GM12878 (cell line): Measurements from ENCODE around the gene MVP. TPM values are rescaled to one million over a fixed set of nuclear protein-coding genes. Genes with fewer than 3 reads are reported as not detected.

ENCODE experiments used
- ATAC-seq: fragments of 200-7000 bp; cut with Tn5 transposase; 3 replicates; pipeline ENCODE4 v1.9.1; 2020; ENCODE audit warnings: mild to moderate bottlenecking, moderate library complexity
- BruUV-seq: library from RNA; stranded (reverse); fragments of 400-500 nt; replicated peaks from 2 replicates; lab custom pipeline; 2021; lab: Mats Ljungman, UMichigan
- CTCF ChIA-PET: fragments of 300-600 bp; sonication (Branson Sonifier 250); formaldehyde crosslinking; extraction: SDS; loops from one replicate; lab custom pipeline; 2021; ENCODE audit warnings: inconsistent platforms; lab: Yijun Ruan, JAX
- POLR2A ChIA-PET: fragments of 350-600 bp; formaldehyde crosslinking; extraction: SDS; loops from one replicate; lab custom pipeline; 2021; ENCODE audit warnings: inconsistent platforms; lab: Charles Lee
- RAD21 ChIA-PET: fragments of 300-600 bp; sonication (Branson Sonifier 250); formaldehyde crosslinking; loops from one replicate; lab custom pipeline; 2023; ENCODE audit warnings: antibody characterized with exemption; ENCODE audit not compliant: unreplicated experiment; lab: Charles Lee
- SMC1A ChIA-PET: fragments of 300-600 bp; sonication (Branson Sonifier 250); formaldehyde crosslinking; loops from one replicate; lab custom pipeline; 2023; ENCODE audit not compliant: unreplicated experiment, uncharacterized antibody; lab: Charles Lee
- DNase-seq: peaks from one replicate; pipeline ENCODE4 v3.0.0-alpha.2; 2011; ENCODE audit warnings: low read depth, low spot score
- FAIRE-seq: peaks from 3 replicates; lab custom pipeline; 2011; peaks lifted over from hg19 to GRCh38; lab: Jason Lieb, UNC
- H2AFZ ChIP-seq: 2 replicates; pipeline ENCODE4 v1.6.0; 2011; ENCODE audit warnings: low read depth, low read length, control low read depth; ENCODE audit not compliant: control insufficient read depth
- H3K27ac ChIP-seq: 2 replicates; pipeline ENCODE4 v1.5.1; 2011; ENCODE audit warnings: control low read depth; ENCODE audit not compliant: control insufficient read depth, insufficient read depth
- H3K27me3 ChIP-seq, 2 experiments: replicated peaks in 1 of 2; 2 replicates each; pipeline versions ENCODE4 v1.6.0 to v1.6.1; 2011; ENCODE audit warnings: low read length in 1 of 2; ENCODE audit not compliant: control insufficient read depth in 2 of 2, insufficient read depth in 2 of 2
- H3K36me3 ChIP-seq, 2 experiments: 2 replicates each; pipeline ENCODE4 v1.5.1; 2011; ENCODE audit warnings: low read length in 1 of 2; ENCODE audit not compliant: control insufficient read depth in 2 of 2, insufficient read depth in 2 of 2
- H3K4me1 ChIP-seq: 2 replicates; pipeline ENCODE4 v1.6.1; 2011; ENCODE audit warnings: mild to moderate bottlenecking, low read length, moderate library complexity, mixed read lengths; ENCODE audit not compliant: control insufficient read depth, insufficient read depth
- H3K4me2 ChIP-seq: 2 replicates; pipeline ENCODE4 v1.6.0; 2011; ENCODE audit warnings: control low read depth; ENCODE audit not compliant: control insufficient read depth, insufficient read depth
- H3K4me3 ChIP-seq: fragments of 200-600 bp; sonication (generic); 2 replicates; pipeline ENCODE4 v1.5.1; 2016
- H3K79me2 ChIP-seq: 2 replicates; pipeline ENCODE4 v1.6.0; 2011; ENCODE audit warnings: low read length; ENCODE audit not compliant: control insufficient read depth, insufficient read depth
- H3K9ac ChIP-seq: 2 replicates; pipeline ENCODE4 v1.8.0; 2011; ENCODE audit warnings: low read length, control low read depth, mixed read lengths; ENCODE audit not compliant: control insufficient read depth, insufficient read depth
- H3K9me3 ChIP-seq: replicated peaks from 3 replicates; pipeline ENCODE4 v1.5.1; 2011; ENCODE audit warnings: mild to moderate bottlenecking, low read length; ENCODE audit not compliant: control insufficient read depth, insufficient read depth
- H4K20me1 ChIP-seq: 2 replicates; pipeline ENCODE4 v1.6.0; 2011; ENCODE audit not compliant: control insufficient read depth, insufficient read depth
- BHLHE40 ChIP-seq, 2 experiments: fragments of 450-650 bp in 1 of 2; IDR thresholded peaks; 2 replicates each; pipeline ENCODE4 v1.6.1; 2011 to 2017; ENCODE audit warnings: low read depth in 2 of 2, borderline replicate concordance in 1 of 2, improper control_type of control experiment in 1 of 2, low read length in 1 of 2, mild to moderate bottlenecking in 1 of 2
- CBX3 ChIP-seq: fragments of 200-600 bp; sonication (generic); IDR thresholded peaks from 2 replicates; pipeline ENCODE4 v1.6.1; 2016; ENCODE audit warnings: low read depth, borderline replicate concordance
- EGR1 ChIP-seq, 2 experiments: IDR thresholded peaks; 1 replicate in 1 of 2; 2 replicates in 1 of 2; pipeline ENCODE4 v1.6.1; 2011 to 2012; ENCODE audit warnings: low read depth in 2 of 2, low read length in 2 of 2, borderline replicate concordance in 1 of 2, mild to moderate bottlenecking in 1 of 2, moderate library complexity in 1 of 2
- IKZF1 ChIP-seq: fragments of 450-650 bp; conservative IDR thresholded peaks from 2 replicates; pipeline ENCODE4 v1.6.1; 2017; ENCODE audit warnings: antibody characterized with exemption, mild to moderate bottlenecking
- LARP7 ChIP-seq: fragments of 450-650 bp; IDR thresholded peaks from 2 replicates; pipeline ENCODE4 v1.6.1; 2017; ENCODE audit warnings: mild to moderate bottlenecking
- MEF2B ChIP-seq: fragments of 450-650 bp; IDR thresholded peaks from 2 replicates; pipeline ENCODE4 v1.6.1; 2018; ENCODE audit warnings: mild to moderate bottlenecking, moderate library complexity; ENCODE audit not compliant: partially characterized antibody, poor library complexity, severe bottlenecking
- POLR2A ChIP-seq: IDR thresholded peaks from 2 replicates; pipeline ENCODE4 v1.6.1; 2011; ENCODE audit warnings: low read depth, mild to moderate bottlenecking, low read length
- POLR2AphosphoS2 ChIP-seq: IDR thresholded peaks from 2 replicates; pipeline ENCODE4 v1.6.1; 2011; ENCODE audit warnings: low read depth, mild to moderate bottlenecking, low read length, improper control_type of control experiment, moderate library complexity
- POLR2AphosphoS5 ChIP-seq: IDR thresholded peaks from 2 replicates; pipeline ENCODE4 v1.6.1; 2011; ENCODE audit warnings: mild to moderate bottlenecking, low read length, inconsistent platforms
- RAD51 ChIP-seq: fragments of 450-650 bp; IDR thresholded peaks from 2 replicates; pipeline ENCODE4 v1.6.1; 2016; ENCODE audit warnings: moderate library complexity, mild to moderate bottlenecking, inconsistent platforms
- RBBP5 ChIP-seq: fragments of 200-600 bp; sonication (generic); conservative IDR thresholded peaks from 2 replicates; pipeline ENCODE4 v1.6.1; 2016
- SMARCA5 ChIP-seq: fragments of 450-650 bp; IDR thresholded peaks from 2 replicates; pipeline ENCODE4 v1.6.1; 2017; ENCODE audit warnings: mild to moderate bottlenecking
- STAT1 ChIP-seq: fragments of 450-650 bp; conservative IDR thresholded peaks from 2 replicates; pipeline ENCODE4 v1.6.1; 2014; ENCODE audit warnings: antibody characterized with exemption, mild to moderate bottlenecking
- ZBED1 ChIP-seq: IDR thresholded peaks from 2 replicates; pipeline ENCODE4 v1.6.1; 2016; ENCODE audit warnings: borderline replicate concordance
- ZNF24 ChIP-seq: fragments of 450-650 bp; IDR thresholded peaks from 2 replicates; pipeline ENCODE4 v1.6.1; 2017; ENCODE audit warnings: antibody characterized with exemption, mild to moderate bottlenecking
- ZNF384 ChIP-seq: IDR thresholded peaks from 2 replicates; pipeline ENCODE4 v1.6.1; 2012; ENCODE audit warnings: low read depth, mild to moderate bottlenecking, low read length, improper control_type of control experiment, borderline replicate concordance
- ZZZ3 ChIP-seq: IDR thresholded peaks from 2 replicates; pipeline ENCODE4 v1.6.1; 2011; ENCODE audit warnings: low read depth; ENCODE audit not compliant: control insufficient read depth, insufficient read length
- WGBS: methylation state at CpG from one replicate; pipeline ENCODE4 v1.1.6; 2016; ENCODE audit warnings: low lambda C conversion rate; ENCODE audit not compliant: insufficient replicate concordance, insufficient coverage; ENCODE audit errors: missing lambda C conversion rate; 5-methylcytosine and 5-hydroxymethylcytosine counted together
- in situ Hi-C: fragments of 300-500 bp; cut with MboI; formaldehyde crosslinking; loops from 9 replicates; pipeline ENCODE4 v1.14.3; 2018; ENCODE audit warnings: mixed read lengths
- intact Hi-C: fragments of 100-400 bp; cut with micrococcal nuclease; formaldehyde crosslinking; loops from one replicate; pipeline ENCODE4 v1.14.2; 2022; ENCODE audit not compliant: unreplicated experiment
- polyA plus RNA-seq, 11 experiments: library from polyadenylated mRNA; depleted of rRNA in 4 of 11; unstranded in 6 of 11; stranded (reverse) in 5 of 11; fragments of >200 nt; fragmentation: Nextera tagmentation in 4 of 11; fragmentation: Illumina TruSeq in 1 of 11; extraction: Ambion mirVana in 4 of 11; extraction: Trizol in 1 of 11; gene quantifications; 1 replicate in 1 of 11; 2 replicates in 10 of 11; pipeline versions ENCODE4 v1.2.1 to v1.2.3, GENCODE V29; 2011 to 2016; ENCODE audit warnings: inconsistent platforms in 2 of 11, missing spikeins in 2 of 11, low read depth in 1 of 11
- total RNA-seq, 4 experiments: library from RNA; depleted of rRNA in 3 of 4; stranded (reverse); fragments of >200 nt in 3 of 4; fragmentation: Illumina TruSeq in 1 of 4; extraction: Trizol in 1 of 4; gene quantifications; 2 replicates each; pipeline versions ENCODE4 v1.2.1 to v1.2.3, GENCODE V29; 2013 to 2021
- TF ChIP-seq, protein P1 (sequence below): IDR thresholded peaks from 2 replicates; pipeline ENCODE4 v1.6.1; 2012; ENCODE audit warnings: low read depth, low read length, improper control_type of control experiment
- TF ChIP-seq, protein P2 (sequence below): fragments of 450-650 bp; IDR thresholded peaks from 2 replicates; pipeline ENCODE4 v1.6.1; 2017; ENCODE audit warnings: low read depth, mild to moderate bottlenecking, moderate library complexity
- TF ChIP-seq, protein P3 (sequence below): IDR thresholded peaks from 2 replicates; pipeline ENCODE4 v1.6.1; 2011; ENCODE audit warnings: low read depth, mild to moderate bottlenecking, low read length, moderate library complexity, borderline replicate concordance; ENCODE audit errors: extremely low read depth

The MVP gene
- total and polyA plus RNA-seq, 10 of the 15 experiments (the other 5 are each of a cell fraction or from before 2014, with no cell fraction given) = 0.98 to 74.2 (median 54.7) TPM

DNA sequence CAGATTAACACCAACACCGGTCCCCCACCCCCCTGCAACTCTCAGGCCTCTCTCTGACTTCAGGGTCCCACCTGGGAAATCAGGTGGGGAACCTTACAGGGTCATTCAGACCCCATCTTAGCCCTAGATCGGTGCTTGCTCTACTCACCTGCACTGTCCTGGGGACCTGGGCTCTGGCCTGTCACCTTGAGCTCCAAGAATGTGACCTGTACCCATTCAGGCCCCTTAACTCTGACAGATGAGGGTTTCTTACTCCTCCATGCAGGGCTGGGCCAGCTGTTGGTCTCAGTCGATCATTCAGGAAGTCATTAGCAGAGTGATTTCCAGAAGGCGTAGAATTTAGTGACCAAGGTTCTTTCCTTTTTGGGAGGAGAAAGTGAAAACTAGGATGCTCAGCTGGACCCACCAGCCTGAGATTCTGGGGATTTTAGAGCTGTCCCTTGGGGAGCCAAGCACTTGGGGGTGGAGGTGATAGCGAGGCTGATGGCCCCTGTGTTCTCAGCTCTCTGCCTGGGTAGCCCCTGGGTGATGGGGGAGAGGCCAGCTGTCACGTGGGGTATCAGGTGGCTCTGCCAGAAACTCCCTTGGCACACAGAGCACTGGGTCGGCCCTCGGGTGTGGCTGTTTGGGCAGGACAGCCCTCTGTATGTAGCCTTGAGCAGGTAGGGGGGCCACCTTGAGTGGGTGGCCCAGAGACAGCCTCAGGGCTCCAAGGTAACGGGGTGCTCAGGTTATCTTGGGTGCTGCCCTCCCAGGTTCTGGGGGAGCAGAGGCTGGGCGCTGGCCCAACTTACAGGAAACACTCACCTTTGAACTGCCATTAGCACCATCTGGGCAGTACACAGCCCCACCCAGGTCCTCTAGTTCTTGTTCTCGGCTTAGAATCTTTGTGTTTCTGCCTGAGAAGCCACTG, 724 bp downstream of the MVP start:
- no peaks in the 10 kb centered on the region for H3K9me3 ChIP-seq
- peak overlapping the region; percentile 18; the same call in 1 of the 2 replicates for H2AFZ ChIP-seq
- H3K4me2 ChIP-seq = peak overlapping the region; percentile 96
- peaks cover 64% of the 10 kb centered on the region for H3K79me2 ChIP-seq
- ChIA-PET RAD21 (interaction anchor here (0.7 to 7.9 kb wide), 8 partner anchors 10 to 143 kb away, joined by 3 to 51 read pairs (median 4); partner anchors contain the start of genes MAZ and QPRT), CTCF (interaction anchor here (0.8 to 8.3 kb wide), 9 partner anchors 9 to 194 kb away, joined by 4 to 99 read pairs (median 4); partner anchors contain the start of genes KIF22 and TMEM219), POLR2A (interaction anchor here (0.6 to 5.5 kb wide), 12 partner anchors 9 to 245 kb away, joined by 3 to 40 read pairs (median 5); partner anchors contain the start of genes ALDOA, C16orf54, CDIPT and KIF22), SMC1A (interaction anchor here (0.9 to 7.8 kb wide), 4 partner anchors 17 to 211 kb away, joined by 4 to 48 read pairs (median 6); no protein-coding TSS in a partner anchor)
- in situ Hi-C loops (no loop called here), intact Hi-C loops (loop anchor here (5.0 kb wide), 1 partner anchor 41 kb away; the partner anchor contains the start of gene CDIPT)
- H3K27ac ChIP-seq = peak overlapping the region; percentile 91
- peaks cover 22% of the 10 kb centered on the region for H3K4me1 ChIP-seq
- H3K9ac ChIP-seq = peak overlapping the region; percentile 91
- H3K27me3 ChIP-seq = no peaks in the 10 kb centered on the region
- peak overlapping the region; percentile 94 for H3K4me3 ChIP-seq
- WGBS = 0% methylated on average over 11 of the region's 11 CpGs
- H4K20me1 ChIP-seq = 0 out of 2 replicates have a peak, but pooled peaks cover 3% of the 10 kb centered on the region
- H3K36me3 ChIP-seq = peaks cover 0 to 2% of the 10 kb centered on the region in 2 experiments; a peak in 1 of 4 replicates
- ATAC-seq (peak; percentile 80), DNase-seq (peak; percentile 41), FAIRE-seq (no peak)
- BruUV-seq = TSS peak; percentile 85
- peak; percentile 32 for TF ChIP-seq IKZF1
- peak in 1 of 2 experiments; percentile 75; a peak in 2 of 4 replicates for TF ChIP-seq BHLHE40 (IDR thresholded peaks at IDR 0.05; ENCODE audit: borderline replicate concordance in 1 of 2, low read depth in 2 of 2, low read length in 1 of 2)
- TF ChIP-seq POLR2AphosphoS5 = peak; percentile 81
- TF ChIP-seq, protein P1, sequence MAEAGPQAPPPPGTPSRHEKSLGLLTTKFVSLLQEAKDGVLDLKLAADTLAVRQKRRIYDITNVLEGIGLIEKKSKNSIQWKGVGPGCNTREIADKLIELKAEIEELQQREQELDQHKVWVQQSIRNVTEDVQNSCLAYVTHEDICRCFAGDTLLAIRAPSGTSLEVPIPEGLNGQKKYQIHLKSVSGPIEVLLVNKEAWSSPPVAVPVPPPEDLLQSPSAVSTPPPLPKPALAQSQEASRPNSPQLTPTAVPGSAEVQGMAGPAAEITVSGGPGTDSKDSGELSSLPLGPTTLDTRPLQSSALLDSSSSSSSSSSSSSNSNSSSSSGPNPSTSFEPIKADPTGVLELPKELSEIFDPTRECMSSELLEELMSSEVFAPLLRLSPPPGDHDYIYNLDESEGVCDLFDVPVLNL = no peak
- TF ChIP-seq ZBED1 = no peak
- no peak for TF ChIP-seq ZNF384
- 0 out of 2 replicates have a peak, but pooled peaks have one; percentile 27 for TF ChIP-seq SMARCA5
- peak; percentile 87 for TF ChIP-seq POLR2A
- no peak for TF ChIP-seq LARP7
- TF ChIP-seq STAT1 = no peak; the same call in 1 of the 2 replicates
- TF ChIP-seq, protein P2, sequence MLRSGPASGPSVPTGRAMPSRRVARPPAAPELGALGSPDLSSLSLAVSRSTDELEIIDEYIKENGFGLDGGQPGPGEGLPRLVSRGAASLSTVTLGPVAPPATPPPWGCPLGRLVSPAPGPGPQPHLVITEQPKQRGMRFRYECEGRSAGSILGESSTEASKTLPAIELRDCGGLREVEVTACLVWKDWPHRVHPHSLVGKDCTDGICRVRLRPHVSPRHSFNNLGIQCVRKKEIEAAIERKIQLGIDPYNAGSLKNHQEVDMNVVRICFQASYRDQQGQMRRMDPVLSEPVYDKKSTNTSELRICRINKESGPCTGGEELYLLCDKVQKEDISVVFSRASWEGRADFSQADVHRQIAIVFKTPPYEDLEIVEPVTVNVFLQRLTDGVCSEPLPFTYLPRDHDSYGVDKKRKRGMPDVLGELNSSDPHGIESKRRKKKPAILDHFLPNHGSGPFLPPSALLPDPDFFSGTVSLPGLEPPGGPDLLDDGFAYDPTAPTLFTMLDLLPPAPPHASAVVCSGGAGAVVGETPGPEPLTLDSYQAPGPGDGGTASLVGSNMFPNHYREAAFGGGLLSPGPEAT = peak; percentile 67
- no peak for TF ChIP-seq ZNF24
- no peak for TF ChIP-seq CBX3
- peak; percentile 99 for TF ChIP-seq RAD51
- no peak for TF ChIP-seq EGR1 (IDR thresholded peaks at IDR 0.05; ENCODE audit: borderline replicate concordance in 1 of 2, low read depth in 2 of 2, low read length in 2 of 2)
- TF ChIP-seq ZZZ3 = no peak
- TF ChIP-seq, protein P3, sequence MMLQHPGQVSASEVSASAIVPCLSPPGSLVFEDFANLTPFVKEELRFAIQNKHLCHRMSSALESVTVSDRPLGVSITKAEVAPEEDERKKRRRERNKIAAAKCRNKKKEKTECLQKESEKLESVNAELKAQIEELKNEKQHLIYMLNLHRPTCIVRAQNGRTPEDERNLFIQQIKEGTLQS = peak; percentile 81; the same call in 1 of the 2 replicates
- TF ChIP-seq POLR2AphosphoS2 = peak; percentile 46; the same call in 1 of the 2 replicates
- TF ChIP-seq RBBP5 = no peak
- peak; percentile 76 for TF ChIP-seq MEF2B
